ENCODE results near the gene ZNF521.

DNA sequence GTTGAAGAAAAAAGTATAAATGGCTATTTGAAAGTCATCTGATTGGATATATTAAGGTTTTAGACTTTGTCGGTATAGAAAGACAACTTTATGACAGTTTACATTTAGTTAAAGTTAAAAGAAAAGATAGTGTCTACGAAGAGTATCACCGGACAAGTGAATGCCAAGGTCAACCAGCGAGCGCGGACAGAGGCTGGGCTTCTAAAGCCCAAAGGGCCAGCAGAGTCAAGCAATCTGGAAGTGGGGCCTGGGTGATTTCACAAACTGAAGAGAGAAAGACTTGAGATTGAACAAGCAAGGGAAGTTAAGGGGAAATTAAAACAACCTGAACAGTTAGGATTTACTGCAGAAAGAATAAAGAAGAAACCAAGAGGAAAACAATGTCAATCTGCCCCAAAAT lies 16.3 kb downstream of the ZNF521 start:
- TF ChIP-seq, protein P1, sequence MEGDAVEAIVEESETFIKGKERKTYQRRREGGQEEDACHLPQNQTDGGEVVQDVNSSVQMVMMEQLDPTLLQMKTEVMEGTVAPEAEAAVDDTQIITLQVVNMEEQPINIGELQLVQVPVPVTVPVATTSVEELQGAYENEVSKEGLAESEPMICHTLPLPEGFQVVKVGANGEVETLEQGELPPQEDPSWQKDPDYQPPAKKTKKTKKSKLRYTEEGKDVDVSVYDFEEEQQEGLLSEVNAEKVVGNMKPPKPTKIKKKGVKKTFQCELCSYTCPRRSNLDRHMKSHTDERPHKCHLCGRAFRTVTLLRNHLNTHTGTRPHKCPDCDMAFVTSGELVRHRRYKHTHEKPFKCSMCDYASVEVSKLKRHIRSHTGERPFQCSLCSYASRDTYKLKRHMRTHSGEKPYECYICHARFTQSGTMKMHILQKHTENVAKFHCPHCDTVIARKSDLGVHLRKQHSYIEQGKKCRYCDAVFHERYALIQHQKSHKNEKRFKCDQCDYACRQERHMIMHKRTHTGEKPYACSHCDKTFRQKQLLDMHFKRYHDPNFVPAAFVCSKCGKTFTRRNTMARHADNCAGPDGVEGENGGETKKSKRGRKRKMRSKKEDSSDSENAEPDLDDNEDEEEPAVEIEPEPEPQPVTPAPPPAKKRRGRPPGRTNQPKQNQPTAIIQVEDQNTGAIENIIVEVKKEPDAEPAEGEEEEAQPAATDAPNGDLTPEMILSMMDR (IDR thresholded peaks at IDR 0.05): no peak
- no peak for TF ChIP-seq POLR2A (IDR thresholded peaks at IDR 0.05)
- TF ChIP-seq POLR2AphosphoS5 (IDR thresholded peaks at IDR 0.05): no peak
